HuH-7 (cell line): ENCODE results near the gene POPDC2.
"Not testable (repeated sequence)": the region's sequence is repeated elsewhere in the genome, so short reads cannot be mapped to it uniquely, and the experiment has no call there.

Experiments used
- DNase-seq: peaks from one replicate; pipeline ENCODE4 v3.0.0; 2011; ENCODE audit warnings: low spot score

POPDC2 gene

GRCh38 chr3:119613201-119613600 lies 47.2 kb downstream of the POPDC2 start:
- no peak for DNase-seq

DNA sequence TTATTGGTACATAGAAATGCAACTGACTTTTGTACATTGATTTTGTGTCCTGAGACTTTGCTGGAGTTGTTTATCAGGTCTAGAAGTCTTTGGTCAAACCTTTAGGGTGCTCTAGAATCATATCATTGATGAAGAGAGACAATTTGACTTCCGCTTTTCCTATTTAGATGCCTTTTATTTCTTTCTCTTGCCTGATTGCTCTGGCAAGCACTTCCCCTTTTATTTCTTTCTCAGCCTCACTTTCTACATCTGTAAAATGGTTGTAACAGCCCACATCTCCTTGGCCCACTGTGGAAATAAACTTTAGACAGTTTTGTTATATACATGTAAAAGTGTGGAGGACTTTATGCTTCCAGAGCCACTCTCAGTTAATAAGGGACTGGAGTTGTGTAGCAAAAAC lies 48.7 kb downstream of the POPDC2 start:
- no peak for DNase-seq

- no peak for DNase-seq
Measured at GRCh38 chr3:119609301-119609700, 51.1 kb downstream of the POPDC2 start.

GRCh38 chr3:119608405-119609000 lies 51.9 kb downstream of the POPDC2 start:
- DNase-seq: no peak

- no peak for DNase-seq
Measured at GRCh38 chr3:119604878-119605277, 55.5 kb downstream of the POPDC2 start.

DNA sequence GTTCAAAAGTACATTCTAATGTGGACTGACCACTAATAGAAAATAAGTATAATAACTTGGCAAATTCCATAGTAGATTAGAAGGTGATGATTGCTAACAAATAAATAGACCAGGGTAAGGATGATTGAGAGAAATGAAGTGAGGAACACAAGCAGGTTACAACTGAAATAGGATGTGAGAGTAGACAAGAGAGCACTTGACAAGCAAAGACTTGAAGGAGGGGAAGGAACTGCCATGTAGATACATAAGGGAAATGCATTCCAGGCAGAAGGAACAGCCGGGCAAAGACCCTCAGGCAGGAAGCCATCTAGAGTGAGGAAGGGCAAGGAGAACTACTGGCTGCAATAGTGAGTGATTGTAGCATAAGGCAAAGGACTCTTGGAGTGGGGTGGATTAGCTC lies 57.7 kb downstream of the POPDC2 start:
- DNase-seq: no peak

- no peak for DNase-seq
Measured at GRCh38 chr3:119601154-119601553, 59.2 kb downstream of the POPDC2 start.

DNA sequence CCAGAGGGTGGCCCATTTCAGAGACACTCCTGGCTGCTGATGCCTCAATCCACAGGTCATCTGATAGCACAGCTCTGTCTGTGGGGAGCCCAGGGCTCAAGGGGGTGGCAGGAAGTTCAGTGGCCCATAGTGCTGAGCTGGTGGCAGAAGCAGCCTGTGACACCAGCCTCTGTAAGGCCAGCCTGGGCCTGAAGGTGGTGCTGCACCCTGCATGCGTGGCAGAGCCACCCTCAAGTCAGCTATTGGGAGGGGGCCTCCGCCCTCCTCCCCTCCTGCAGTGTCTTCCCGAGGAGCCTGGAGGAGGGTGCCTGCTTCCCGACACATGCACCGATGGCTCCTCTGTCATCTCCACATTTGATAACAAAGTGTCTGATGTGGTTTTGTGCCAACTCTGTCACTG lies 59.7 kb downstream of the POPDC2 start:
- peak; percentile 53 for DNase-seq

DNA sequence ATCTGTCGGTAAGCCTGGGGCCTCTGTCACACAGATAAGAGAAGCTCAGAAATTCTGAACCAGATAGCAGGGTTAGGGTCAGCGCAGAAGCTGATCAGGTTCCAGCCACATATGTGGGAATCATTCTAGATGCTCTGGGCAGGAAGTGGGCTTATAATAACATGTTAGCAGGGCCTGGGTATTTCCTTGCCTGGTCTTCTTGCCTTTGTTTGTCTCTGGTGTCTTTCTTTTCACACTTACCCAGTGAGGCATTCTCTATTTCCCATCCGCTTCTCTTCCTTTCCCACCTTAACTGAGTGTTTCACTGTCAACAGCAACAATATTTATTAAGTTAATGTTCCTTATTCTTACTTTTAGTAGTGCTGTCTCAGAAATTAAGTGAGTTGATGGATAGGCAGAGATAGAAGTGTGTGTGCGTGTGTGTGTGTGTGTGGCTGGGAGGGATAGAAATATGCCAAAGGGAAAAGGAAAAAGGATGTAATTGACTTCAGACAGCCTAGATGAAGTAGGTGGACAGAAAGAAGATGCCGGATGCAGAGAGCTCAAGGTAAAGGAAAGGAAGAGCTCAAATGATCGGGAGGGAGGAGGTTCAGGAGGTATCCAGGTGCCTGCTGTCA lies 60.7 kb downstream of the POPDC2 start:
- no peak for DNase-seq

GRCh38 chr3:119598410-119599098 lies 61.8 kb downstream of the POPDC2 start:
- no peak for DNase-seq

GRCh38 chr3:119597548-119598288 lies 62.7 kb downstream of the POPDC2 start, which contains the start of gene PLA1A:
PLA1A (plus strand) TSS chr3:119597885; CDS start chr3:119597914, 29 bp downstream.
- DNase-seq: peak; percentile 76

DNA sequence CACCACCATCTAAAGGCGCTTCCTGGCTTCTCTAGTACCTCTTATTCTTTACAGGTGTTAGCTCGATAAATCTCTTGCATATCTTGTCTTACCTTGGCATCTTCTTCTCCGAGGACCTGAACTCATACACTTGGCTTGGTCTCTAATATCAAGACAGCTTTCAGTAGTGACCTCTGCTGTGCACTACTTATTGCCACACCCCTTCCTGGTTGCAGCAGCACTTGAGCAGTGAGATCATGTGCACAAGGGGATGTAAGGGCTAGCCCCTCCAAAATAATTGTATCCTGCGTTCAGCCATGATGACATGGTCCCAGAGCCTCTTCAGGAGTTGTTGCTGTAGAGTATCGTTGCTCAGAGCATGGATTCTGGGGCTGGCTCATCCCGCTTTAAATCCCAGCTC lies 64.0 kb downstream of the POPDC2 start:
- no peak for DNase-seq

- no peak for DNase-seq
Measured at GRCh38 chr3:119595639-119596334, 64.6 kb downstream of the POPDC2 start.

GRCh38 chr3:119594929-119595328 lies 65.5 kb downstream of the POPDC2 start:
- not testable (repeated sequence) for DNase-seq

DNA sequence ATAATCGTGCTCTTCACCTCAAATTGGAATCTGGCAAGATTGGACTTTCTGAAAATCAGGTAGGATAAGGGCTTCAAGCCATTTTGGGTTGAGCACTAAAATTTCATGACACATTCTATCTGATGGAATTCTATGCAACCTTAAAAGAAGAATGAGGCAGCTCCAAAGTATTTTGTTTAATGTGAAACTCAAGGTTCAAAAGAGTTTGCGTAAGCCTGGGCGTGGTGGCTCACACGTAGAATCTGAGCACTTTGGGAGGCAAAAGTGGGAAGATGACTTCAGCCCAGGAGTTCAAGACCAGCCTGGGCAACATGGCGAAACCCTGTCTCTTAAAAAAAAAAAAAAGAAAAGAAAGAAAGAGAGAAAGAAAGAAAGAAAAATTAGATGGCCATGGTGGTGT lies 66.3 kb downstream of the POPDC2 start:
- DNase-seq: no peak

DNA sequence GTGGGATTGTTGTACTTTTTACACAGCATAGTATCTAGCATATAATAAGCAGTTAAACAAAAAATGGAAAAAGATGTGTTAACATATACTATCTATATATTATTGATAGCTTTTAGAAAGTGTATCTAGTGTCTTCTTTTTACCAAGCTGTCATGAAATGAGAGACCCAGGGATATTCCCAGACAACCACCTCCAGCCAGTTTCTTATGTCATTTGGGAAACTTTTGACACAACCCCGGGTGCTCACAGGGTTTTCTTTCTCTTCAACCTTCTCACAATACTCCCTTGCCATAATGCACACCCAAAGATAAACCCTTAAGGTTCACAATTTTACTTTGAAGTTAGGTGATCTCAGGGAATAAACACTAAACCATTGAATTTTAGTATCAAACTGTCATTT lies 67.5 kb downstream of the POPDC2 start:
- no peak for DNase-seq
